Keratinocyte (primary cell): ENCODE results near the gene RNF144B. TPM values are rescaled to one million over a fixed set of nuclear protein-coding genes. Genes with fewer than 3 reads are reported as not detected.
A peak's percentile ranks its signal among the peaks of the same experiment; 100 is the strongest.

Experiments
- DNase-seq: peaks from one replicate; pipeline ENCODE4 v3.0.0-alpha.2; 2011; ENCODE audit warnings: low read depth, missing footprints, low spot score
- FAIRE-seq: peaks from 2 replicates; lab custom pipeline; 2011; peaks lifted over from hg19 to GRCh38; lab: Jason Lieb, UNC
- H2AFZ ChIP-seq: 2 replicates; pipeline ENCODE4 v1.6.0; 2012; ENCODE audit warnings: low read length, control low read depth, inconsistent platforms; ENCODE audit not compliant: control insufficient read depth
- H3K27ac ChIP-seq: 2 replicates; pipeline ENCODE4 v1.5.1; 2011; ENCODE audit warnings: low read length; ENCODE audit not compliant: control insufficient read depth, insufficient read depth
- H3K27me3 ChIP-seq: 3 replicates; pipeline ENCODE4 v1.6.0; 2011; ENCODE audit warnings: low read length; ENCODE audit not compliant: control insufficient read depth, insufficient read depth; ENCODE audit errors: extremely low read depth
- H3K36me3 ChIP-seq, 2 experiments: 2 replicates in 1 of 2; 3 replicates in 1 of 2; pipeline ENCODE4 v1.5.1; 2011; ENCODE audit warnings: low read length in 2 of 2, mild to moderate bottlenecking in 1 of 2; ENCODE audit not compliant: control insufficient read depth in 2 of 2, insufficient read depth in 2 of 2; ENCODE audit errors: extremely low read depth in 1 of 2
- H3K4me1 ChIP-seq: 3 replicates; pipeline ENCODE4 v1.5.1; 2011; ENCODE audit warnings: low read length; ENCODE audit not compliant: control insufficient read depth, insufficient read depth; ENCODE audit errors: extremely low read depth
- H3K4me2 ChIP-seq: 3 replicates; pipeline ENCODE4 v1.6.0; 2011; ENCODE audit warnings: low read depth, low read length; ENCODE audit not compliant: control insufficient read depth, insufficient read depth; ENCODE audit errors: extremely low read depth
- H3K4me3 ChIP-seq, 3 experiments: fragments of 200-600 bp in 1 of 3; sonication (generic) in 1 of 3; 2 replicates in 2 of 3; 3 replicates in 1 of 3; pipeline ENCODE4 v1.5.1; 2011 to 2016; ENCODE audit warnings: low read length in 3 of 3, mild to moderate bottlenecking in 3 of 3, control low read depth in 2 of 3, inconsistent platforms in 1 of 3, low read depth in 1 of 3, mixed read lengths in 1 of 3, mixed run types in 1 of 3, moderate library complexity in 1 of 3; ENCODE audit not compliant: control insufficient read depth in 2 of 3, insufficient read depth in 2 of 3; ENCODE audit errors: extremely low read depth in 1 of 3
- H3K79me2 ChIP-seq: 2 replicates; pipeline ENCODE4 v1.6.0; 2012; ENCODE audit warnings: low read length; ENCODE audit not compliant: control insufficient read depth, insufficient read depth
- H3K9ac ChIP-seq: 3 replicates; pipeline ENCODE4 v1.6.0; 2011; ENCODE audit warnings: low read length; ENCODE audit not compliant: control insufficient read depth, insufficient read depth; ENCODE audit errors: extremely low read depth
- H3K9me1 ChIP-seq: 3 replicates; pipeline ENCODE4 v1.6.0; 2011; ENCODE audit warnings: low read length; ENCODE audit not compliant: control insufficient read depth, insufficient read depth; ENCODE audit errors: extremely low read depth
- H3K9me3 ChIP-seq: 2 replicates; pipeline ENCODE4 v1.5.1; 2012; ENCODE audit warnings: low read depth, low read length; ENCODE audit not compliant: control insufficient read depth
- H4K20me1 ChIP-seq: 3 replicates; pipeline ENCODE4 v1.6.0; 2011; ENCODE audit warnings: low read length; ENCODE audit not compliant: control insufficient read depth, insufficient read depth; ENCODE audit errors: extremely low read depth
- EZH2 ChIP-seq: IDR thresholded peaks from one replicate; pipeline ENCODE4 v1.6.1; 2012; ENCODE audit warnings: inconsistent platforms, mild to moderate bottlenecking, low read length, moderate library complexity
- dilution Hi-C: fragments of 300-500 bp; cut with MboI; formaldehyde crosslinking; loops from one replicate; pipeline ENCODE4 v1.7.0; 2020; ENCODE audit warnings: low sequenced_read_pairs; ENCODE audit not compliant: extremely low pct_ligation_motif_present
- polyA plus RNA-seq, 5 experiments: library from polyadenylated mRNA; depleted of rRNA in 3 of 5; stranded (reverse) in 3 of 5; stranded (forward) in 1 of 5; unstranded in 1 of 5; fragments of >200 nt; gene quantifications; 1 replicate in 1 of 5; 2 replicates in 3 of 5; 3 replicates in 1 of 5; pipeline versions ENCODE4 v1.2.1 to v1.2.3, GENCODE V29; 2011 to 2012; ENCODE audit warnings: missing spikeins in 2 of 5, low read depth in 1 of 5, low replicate concordance in 1 of 5
- TF ChIP-seq, protein P1 (sequence below), 3 experiments: IDR thresholded peaks in 1 of 3; conservative IDR thresholded peaks in 1 of 3; optimal IDR thresholded peaks in 1 of 3; 2 replicates in 2 of 3; 3 replicates in 1 of 3; pipeline versions ENCODE3 to v1.5.1; 2011; ENCODE audit warnings: low read length in 3 of 3, mild to moderate bottlenecking in 3 of 3, moderate library complexity in 2 of 3, control low read depth in 1 of 3, inconsistent platforms in 1 of 3; ENCODE audit not compliant: insufficient read depth in 2 of 3; ENCODE audit errors: extremely low read depth in 1 of 3

RNF144B gene
- polyA plus RNA-seq, 1 donor (not counting 4 experiments of a cell fraction or from before 2014, with no cell fraction given), result 9.0 TPM

DNA sequence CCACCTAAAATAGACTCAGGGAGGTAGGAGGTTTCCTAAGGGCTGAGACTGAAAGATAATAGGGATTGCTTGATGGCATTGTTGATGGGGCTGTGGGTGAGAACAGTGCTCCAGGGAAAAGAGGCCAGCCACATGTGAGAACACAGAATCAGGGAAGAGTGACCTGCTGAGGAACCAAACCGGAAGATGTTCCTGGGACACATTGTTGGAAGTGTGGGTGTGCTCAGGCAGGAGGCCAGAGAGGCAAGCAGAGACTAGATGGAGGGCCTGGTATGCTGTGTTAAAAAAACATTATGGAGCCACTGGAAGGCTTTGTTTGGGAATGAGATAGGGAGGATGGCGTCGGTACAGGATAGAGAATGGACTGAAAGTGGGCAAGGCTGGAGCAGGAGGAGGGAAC lies 23.3 kb downstream of the RNF144B start:
- no peaks in the 10 kb centered on the region for H3K9me1 ChIP-seq
- no peak for TF ChIP-seq EZH2
- TF ChIP-seq, protein P1, sequence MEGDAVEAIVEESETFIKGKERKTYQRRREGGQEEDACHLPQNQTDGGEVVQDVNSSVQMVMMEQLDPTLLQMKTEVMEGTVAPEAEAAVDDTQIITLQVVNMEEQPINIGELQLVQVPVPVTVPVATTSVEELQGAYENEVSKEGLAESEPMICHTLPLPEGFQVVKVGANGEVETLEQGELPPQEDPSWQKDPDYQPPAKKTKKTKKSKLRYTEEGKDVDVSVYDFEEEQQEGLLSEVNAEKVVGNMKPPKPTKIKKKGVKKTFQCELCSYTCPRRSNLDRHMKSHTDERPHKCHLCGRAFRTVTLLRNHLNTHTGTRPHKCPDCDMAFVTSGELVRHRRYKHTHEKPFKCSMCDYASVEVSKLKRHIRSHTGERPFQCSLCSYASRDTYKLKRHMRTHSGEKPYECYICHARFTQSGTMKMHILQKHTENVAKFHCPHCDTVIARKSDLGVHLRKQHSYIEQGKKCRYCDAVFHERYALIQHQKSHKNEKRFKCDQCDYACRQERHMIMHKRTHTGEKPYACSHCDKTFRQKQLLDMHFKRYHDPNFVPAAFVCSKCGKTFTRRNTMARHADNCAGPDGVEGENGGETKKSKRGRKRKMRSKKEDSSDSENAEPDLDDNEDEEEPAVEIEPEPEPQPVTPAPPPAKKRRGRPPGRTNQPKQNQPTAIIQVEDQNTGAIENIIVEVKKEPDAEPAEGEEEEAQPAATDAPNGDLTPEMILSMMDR (optimal IDR thresholded peaks at IDR 0.05 in 1 of 3, IDR thresholded peaks at IDR 0.05 in 1 of 3, conservative IDR thresholded peaks at IDR 0.05 in 1 of 3; ENCODE audit: extremely low read depth in 1 of 3, insufficient read depth in 2 of 3, low read length in 3 of 3), result no peak
- peaks cover 1 to 14% of the 10 kb centered on the region in 2 experiments for H3K36me3 ChIP-seq
- no peaks in the 10 kb centered on the region for H3K27me3 ChIP-seq
- no peak overlapping the region for H3K4me3 ChIP-seq
- peaks cover 27% of the 10 kb centered on the region for H3K4me1 ChIP-seq
- DNase-seq (no peak), FAIRE-seq (peak; percentile 94)
- H2AFZ ChIP-seq, result peak overlapping the region; percentile 39
- H3K4me2 ChIP-seq, result peak overlapping the region; percentile 42
- dilution Hi-C loops, result no loop called here
- peak overlapping the region; percentile 42 for H3K27ac ChIP-seq
- no peaks in the 10 kb centered on the region for H4K20me1 ChIP-seq
- H3K9me3 ChIP-seq, result no peaks in the 10 kb centered on the region
- H3K79me2 ChIP-seq, result peaks cover 36% of the 10 kb centered on the region
- H3K9ac ChIP-seq, result no peak overlapping the region

DNA sequence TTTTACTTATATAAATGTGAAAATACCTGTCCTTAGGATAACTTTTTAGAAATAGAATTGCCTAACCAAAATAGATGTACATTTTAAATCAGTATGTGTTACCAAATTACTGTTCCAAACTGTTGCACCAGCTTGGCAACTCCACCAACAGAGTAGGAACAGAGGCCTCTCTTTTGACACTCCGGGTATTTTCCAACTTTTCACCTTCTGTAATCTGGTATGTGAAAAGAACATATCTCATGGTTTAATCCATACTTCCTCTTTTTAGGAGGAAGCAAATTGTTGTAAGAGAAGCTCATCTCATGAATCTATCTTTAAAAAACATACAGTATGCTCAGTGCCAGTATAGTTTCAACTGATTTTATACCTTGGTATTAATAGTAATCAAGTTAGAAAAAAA lies 24.9 kb downstream of the RNF144B start:
- no peak overlapping the region for H3K9ac ChIP-seq
- H3K36me3 ChIP-seq, result peaks cover 3 to 6% of the 10 kb centered on the region in 2 experiments
- no peaks in the 10 kb centered on the region for H4K20me1 ChIP-seq
- TF ChIP-seq EZH2, result no peak
- TF ChIP-seq, protein P1 (optimal IDR thresholded peaks at IDR 0.05 in 1 of 3, IDR thresholded peaks at IDR 0.05 in 1 of 3, conservative IDR thresholded peaks at IDR 0.05 in 1 of 3; ENCODE audit: extremely low read depth in 1 of 3, insufficient read depth in 2 of 3, low read length in 3 of 3), result no peak
- no peak overlapping the region for H3K4me3 ChIP-seq
- peaks cover 15% of the 10 kb centered on the region for H3K4me1 ChIP-seq
- H3K79me2 ChIP-seq, result peaks cover 33% of the 10 kb centered on the region
- DNase-seq (no peak), FAIRE-seq (no peak)
- H3K4me2 ChIP-seq, result no peak overlapping the region
- H3K27ac ChIP-seq, result no peak overlapping the region
- H3K9me3 ChIP-seq, result no peaks in the 10 kb centered on the region
- no peak overlapping the region for H2AFZ ChIP-seq
- dilution Hi-C loops, result no loop called here
- H3K27me3 ChIP-seq, result no peaks in the 10 kb centered on the region
- no peaks in the 10 kb centered on the region for H3K9me1 ChIP-seq
